ENCODE measurements around the gene CGB3.

Gene CGB3

DNA sequence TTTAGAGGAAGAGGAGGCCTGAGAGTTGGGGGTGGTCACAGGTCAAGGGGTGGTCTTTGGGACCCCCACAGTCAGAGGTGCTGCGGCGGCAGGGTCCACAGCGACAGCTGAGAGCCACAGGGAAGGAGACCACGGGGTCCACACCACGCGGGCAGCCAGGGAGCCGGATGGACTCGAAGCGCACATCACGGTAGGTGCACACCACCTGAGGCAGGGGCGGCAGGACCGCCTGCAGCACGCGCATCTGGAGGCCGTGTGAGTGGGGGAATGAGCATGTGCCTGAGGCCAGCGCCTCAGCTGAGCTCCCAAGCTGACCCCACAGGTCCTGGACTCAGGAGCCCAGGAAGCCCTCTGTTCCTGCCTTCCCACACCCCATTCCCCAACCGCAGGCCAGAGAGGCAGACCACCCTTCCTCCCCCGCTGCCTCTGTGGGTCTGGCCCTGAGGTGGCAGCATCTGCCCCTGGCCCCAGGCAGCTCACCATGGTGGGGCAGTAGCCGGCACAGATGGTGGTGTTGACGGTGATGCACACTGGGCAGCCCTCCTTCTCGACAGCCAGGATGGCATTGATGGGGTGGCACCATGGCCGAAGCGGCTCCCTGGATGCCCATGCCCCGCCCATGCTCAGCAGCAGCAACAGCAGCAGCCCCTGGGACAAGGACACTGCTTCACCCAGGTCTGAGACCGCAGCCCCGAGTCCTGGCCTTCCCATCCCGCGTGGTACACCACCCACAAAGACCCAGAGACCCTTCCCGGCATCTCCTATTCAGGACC is 7.9 kb downstream of the CGB3 start:
- no peak for DNase-seq (ENCODE audit: low spot score)

DNA sequence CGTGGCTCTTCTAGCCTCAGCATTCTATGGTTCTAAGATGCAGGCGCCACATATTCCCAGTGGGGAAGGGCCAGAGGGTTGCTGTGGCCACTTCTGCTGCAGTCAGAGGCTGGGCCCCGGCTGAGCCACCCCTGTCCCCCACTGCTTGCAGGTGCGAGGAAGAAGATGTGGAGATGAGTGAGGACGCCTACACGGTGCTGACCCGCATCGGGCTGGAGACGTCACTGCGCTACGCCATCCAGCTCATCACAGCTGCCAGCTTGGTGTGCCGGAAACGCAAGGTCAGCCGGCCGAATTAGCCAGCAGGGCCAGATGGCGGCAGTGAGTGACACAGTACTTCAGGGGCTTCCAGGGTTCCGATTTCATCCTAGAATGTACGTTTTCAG is 9.3 kb downstream of the CGB3 start:
- DNase-seq (ENCODE audit: low spot score), result no peak

DNA sequence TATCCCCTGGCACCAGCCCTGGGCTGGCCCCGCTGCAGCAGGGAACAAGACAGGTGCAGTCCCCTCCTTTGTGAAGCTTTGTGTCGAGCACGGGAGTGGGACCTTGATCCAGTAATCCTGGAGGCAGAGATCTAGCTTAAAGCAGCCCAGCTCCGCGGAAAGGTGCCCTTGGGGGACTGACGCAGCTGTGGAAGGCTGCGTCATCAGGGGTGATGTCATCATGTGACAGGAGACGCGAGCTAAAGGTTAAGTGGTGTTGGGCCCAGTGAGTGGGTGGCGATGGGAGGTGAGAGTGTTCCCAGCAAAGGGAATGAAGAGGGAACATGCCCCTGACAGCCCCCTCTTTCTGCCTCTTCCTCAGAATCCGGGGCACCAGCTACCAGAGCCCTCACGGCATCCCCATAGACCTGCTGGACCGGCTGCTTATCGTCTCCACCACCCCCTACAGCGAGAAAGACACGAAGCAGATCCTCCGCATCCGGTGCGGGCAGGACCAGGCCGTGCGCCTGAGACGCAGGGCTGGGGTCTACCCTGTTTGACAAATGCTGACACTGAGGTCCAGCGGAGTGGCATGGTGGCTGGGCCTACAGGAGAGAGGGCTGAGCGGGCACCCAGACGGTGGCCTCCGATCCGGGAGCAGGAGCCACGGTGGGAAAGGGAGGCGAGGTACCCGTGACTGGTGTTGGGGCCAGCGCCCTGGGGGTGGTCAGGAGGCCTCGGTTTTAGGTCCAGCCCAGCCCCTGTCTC is 9.8 kb downstream of the CGB3 start:
- no peak for DNase-seq (ENCODE audit: low spot score)

DNA sequence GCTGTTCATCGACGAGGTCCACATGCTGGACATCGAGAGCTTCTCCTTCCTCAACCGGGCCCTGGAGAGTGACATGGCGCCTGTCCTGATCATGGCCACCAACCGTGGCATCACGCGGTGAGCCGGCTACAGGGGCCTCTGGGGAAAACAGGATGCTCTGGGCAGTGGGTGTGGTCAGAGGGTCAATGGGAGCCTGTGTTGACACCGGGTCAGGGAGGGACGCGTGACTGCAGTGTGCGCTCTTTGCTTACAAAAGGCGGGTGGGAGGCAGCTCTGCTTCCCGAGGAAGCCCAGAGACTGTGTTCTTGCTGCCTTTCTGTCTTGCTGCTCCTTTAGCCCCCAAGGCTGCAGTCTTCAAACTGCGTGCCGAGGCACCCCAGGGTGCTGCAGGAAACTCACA is 12.9 kb downstream of the CGB3 start:
- no peak for DNase-seq (ENCODE audit: low spot score)

DNA sequence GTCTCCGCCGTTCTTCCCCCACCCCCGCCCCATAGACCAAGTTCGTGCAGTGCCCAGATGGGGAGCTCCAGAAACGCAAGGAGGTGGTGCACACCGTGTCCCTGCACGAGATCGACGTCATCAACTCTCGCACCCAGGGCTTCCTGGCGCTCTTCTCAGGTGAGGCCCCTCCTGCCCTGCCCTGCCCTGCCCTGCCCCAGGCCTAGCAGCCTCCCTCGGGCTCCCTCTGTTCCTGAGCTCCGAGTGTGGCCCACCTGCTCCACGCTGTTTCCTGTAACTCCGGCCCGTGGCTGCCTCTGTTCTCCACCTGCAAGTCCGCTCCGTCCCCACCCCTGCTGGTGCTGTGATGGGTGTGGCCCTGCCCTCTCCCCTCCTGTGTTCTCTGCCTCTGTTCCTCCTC is 13.7 kb downstream of the CGB3 start:
- no peak for DNase-seq (ENCODE audit: low spot score)

DNA sequence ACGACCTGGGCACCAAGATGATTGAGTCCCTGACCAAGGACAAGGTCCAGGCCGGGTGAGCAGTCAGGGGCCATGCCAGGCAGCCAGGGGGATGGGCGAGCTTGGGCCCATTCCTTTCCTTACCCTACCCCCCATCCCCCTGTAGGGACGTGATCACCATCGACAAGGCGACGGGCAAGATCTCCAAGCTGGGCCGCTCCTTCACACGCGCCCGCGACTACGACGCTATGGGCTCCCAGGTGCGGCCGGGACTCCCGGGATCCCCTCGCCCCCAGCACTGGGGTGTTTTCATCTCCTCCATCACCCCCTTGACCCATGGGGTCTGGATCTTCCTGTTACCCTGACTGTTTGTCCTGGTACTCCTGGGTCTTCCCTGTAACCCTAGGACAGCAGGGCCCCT is 14.3 kb downstream of the CGB3 start:
- DNase-seq (ENCODE audit: low spot score), result no peak

DNA sequence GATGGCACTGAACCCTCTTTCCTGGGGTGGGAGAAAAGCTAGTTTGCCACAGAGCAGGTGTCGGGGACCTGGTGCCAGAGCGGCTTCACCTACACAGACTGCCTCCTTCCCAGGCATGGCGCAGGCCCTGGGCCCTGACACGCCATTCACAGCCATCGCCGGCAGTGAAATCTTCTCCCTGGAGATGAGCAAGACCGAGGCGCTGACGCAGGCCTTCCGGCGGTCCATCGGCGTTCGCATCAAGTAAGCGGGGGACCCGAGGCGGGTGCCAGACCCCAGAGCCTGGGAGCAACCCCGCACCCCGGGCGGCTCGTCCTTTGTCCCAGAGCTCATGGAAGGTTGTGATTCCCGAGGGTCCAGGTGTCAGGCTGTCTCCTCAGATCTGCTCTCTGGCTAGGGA is 17.2 kb downstream of the CGB3 start:
- DNase-seq (ENCODE audit: low spot score), result no peak

DNA sequence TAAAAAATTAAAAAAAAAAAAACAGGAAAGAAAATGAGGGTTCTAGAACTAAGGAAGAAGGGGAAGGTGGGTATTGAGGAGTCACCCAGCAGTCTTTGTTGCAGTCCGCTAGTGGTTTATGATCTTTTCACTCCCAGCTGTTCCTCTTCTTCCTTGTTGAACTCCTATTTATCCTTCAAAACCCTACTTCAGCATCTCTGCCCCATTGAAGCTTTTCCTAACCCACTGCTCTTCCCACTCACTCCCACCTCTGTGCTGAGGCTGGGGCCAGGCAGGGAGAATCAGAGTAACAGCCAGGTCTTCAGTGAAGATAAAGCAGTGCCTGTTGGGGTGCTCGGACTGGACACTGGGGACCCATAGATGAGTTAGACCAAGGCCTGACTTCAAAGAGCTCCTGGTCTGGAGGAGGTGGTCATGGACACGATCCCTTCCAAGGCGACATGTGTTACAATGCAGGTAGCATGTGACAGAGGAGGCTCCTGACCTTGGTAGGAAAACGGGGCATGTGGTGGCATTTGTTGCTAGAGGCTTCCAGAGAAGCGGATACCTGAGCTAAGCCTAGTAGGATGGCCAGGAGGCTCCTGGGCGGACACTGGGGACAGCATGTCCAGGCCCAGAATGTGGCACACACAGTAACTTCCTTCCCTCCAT is 19.0 kb downstream of the CGB3 start:
- no peak for DNase-seq (ENCODE audit: low spot score)

DNA sequence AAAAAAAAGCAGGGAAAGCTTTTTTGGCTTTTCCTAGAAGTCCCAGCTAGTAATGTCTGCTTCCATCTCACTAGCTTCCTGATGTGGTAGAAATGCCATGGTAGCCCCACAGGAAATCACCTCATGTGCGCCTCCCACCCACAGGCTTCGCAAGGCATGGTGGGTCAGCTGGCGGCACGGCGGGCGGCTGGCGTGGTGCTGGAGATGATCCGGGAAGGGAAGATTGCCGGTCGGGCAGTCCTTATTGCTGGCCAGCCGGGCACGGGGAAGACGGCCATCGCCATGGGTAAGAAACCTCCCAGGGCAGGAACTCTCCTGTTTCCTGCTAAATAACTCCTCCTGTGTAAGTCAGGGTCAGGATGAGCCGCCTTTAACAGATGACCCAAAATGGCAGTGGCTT is 20.0 kb downstream of the CGB3 start:
- no peak for DNase-seq (ENCODE audit: low spot score)

DNA sequence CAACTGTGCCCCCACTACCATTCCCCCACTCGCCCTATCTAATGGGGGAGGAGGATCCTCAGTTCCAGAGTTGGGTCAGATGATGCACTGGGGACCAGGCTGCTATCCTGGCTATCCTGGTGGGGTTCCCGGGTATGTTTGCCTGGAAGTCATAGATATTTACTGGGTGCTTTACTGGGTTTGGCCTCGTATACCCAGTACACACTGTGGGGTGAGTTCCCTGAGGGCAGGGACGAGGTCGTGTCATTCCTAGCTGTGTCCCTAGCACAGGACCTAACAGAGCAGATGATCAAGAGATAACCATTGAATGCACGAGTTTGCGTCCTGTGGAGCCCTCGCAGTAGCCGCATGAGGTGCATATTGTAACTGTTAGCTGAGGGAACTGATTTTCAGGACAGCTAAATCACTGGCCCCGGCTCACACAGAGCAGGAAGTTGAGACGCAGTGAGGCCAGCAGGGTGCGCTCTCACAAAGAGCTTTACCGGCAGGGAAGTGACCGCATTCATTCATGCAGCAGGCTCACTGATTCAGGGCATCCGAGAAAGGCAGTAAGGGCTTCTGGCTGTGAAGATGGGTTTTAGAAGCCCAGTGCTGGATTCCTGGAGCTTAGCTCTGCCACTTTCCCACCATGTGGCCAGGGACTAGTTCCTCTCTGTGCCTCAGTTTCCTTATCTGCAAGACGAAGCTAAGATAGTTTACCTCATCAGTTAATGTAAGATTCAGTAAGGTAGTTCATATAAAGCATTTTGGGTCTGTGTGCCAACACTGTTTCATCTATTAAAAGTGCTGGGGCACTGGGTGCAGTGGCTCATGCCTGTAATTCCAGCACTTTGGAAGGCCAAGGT is 24.4 kb downstream of the CGB3 start:
- DNase-seq (ENCODE audit: low spot score), result peak; percentile 73

DNA sequence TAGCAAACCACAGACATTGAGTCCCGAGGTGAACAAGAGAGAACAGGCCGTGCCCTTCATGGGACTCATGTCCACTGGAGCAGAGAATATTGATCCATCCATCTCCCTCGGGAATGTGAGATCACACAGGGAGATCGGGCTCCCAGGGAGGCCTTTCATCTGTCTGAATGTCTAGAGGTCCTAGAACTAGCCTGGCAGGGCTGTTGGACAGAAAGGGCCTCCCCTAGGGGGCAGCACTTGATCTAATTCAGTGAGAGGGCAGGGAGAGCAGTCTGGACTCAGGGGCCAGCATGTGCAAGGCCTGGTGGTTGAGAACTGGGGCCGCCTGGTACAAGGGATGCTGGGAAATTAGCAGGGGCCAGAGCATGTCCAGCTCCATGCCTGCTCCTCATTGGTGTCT is 26.2 kb downstream of the CGB3 start:
- DNase-seq (ENCODE audit: low spot score), result peak; percentile 73

DNA sequence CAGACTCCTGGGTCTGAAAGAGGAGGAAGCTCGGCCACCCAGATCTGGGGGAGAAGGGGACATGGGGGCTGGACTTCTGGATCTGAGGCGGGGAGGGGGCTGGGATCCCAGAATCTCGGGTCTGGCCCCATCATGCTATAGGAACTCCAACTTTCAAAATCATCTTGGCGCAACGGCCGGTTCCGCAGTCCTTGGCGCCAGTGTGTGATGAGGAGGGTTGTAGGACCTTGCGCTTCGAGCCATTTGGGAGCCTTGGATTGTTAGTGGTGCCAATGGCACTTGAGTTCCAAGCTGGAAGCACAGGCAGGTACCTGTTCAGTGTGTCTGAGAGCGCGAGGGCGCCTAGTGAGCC is 30.1 kb downstream of the CGB3 start:
- DNase-seq (ENCODE audit: low spot score), result no peak

DNA sequence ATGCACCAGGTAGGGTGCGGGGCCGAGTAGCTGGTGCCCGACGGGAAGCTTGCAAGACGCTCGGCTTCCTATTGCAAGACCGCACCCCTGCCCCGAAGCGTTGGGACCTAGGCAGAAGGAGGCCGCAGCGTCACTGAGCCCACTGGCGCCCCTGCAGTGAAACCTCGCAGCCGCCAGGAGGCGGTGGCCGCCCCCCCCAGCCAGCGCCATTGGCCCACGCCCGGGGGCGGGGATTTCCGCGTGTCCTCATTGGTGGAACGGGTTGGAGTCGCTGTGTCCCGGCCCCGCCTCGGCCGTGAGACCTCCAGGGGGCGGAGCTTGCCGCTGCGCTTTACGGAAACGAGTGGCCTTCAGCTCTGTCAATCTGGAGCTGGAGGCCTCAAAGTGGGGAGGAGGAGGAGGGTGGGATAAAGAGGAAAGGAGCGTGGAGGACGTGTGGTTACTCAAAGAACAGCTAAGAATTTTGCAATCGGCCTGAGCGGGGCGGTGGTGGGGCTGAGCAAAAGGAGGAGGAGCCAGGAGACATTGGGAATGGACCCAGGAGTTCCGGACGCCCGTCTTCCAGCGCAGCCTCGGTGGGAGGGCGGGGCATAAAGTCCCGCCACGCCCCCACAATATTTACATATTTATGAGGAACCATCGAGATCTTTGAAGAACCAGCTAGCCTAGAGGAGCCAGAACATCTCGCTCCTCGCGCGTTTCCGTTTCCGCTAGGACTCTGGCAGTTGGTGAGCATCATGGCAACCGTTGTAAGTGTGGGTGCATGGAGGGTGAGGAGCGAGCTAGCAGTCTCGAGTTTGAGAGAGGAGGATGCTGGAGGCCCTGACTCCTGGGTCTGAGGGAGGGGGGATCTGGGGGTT is 30.7 kb downstream of the CGB3 start, which contains the start of the genes GYS1 and RUVBL2:
TSS of gene GYS1 (minus strand) at position 135 of the 860 bp plus-strand sequence. CDS start 197 bp downstream, outside the sequence.
TSS of gene RUVBL2 (plus strand) at position 713 of the 860 bp plus-strand sequence. CDS start at position 738, 25 bp downstream.
- peak; percentile 99 for DNase-seq (ENCODE audit: low spot score)

DNA sequence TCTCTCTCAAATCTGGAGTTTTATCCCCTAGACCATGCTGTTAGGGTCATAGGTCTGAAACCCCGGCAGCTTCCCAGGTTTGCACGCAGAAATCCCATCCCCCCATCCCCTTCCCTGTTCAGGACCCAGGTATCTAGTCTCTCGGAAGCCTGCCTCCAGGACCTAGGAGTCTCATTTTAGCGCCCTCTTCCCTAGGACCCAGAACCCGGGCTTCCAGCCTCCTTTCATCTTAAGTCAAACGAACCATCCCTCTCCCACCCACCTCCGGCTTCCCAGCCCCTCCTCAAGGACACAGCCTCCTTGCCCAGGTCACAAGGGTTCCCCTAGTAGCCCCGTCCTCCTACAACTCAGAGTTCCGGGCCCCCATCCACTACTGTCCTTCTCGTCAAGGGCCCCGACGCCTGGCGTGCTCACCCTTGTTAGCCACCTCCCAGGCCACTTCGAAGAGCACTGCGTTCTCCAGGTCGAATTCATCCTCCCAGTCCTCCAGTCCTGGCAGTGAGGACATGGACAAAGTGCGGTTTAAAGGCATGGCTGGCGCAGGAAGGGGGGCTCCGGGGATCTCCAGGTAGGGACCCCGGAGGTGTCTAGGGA is 31.5 kb downstream of the CGB3 start:
- peak; percentile 32 for DNase-seq (ENCODE audit: low spot score)

DNA sequence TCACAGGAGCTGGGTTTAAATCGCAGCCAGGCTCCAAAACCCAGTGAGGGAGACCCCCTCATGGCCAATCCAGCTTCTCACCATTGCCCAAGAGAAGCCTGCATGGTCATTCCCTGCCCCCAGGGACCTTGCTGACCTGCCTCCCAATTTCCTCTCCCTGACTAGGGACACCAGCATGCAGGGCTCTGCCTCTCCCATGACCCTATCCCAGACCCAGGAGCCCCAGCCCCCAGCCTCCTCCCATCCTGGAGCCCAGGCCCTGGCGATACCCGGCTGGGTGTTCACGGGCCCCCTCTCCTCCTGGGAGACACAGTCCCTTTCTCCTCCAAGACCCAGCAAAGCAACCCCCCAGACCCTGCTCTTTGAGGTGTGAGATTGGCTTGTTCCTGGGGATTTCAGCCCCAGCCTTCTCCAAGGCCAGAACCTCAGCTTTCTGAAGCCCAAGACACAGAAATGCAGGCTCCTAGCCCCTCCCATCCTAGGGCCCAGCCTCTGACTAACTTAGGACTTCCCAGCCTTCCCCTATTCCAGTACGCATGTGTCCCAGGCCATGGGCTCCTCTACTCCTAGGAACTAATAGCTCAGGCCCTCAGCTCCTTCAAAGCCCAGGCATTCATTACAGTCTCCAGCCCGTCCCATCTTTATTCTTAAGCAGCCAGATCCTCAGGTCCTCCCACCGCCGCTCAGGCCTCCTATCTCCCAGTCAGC is 32.1 kb downstream of the CGB3 start:
- peak; percentile 56 for DNase-seq (ENCODE audit: low spot score)

DNA sequence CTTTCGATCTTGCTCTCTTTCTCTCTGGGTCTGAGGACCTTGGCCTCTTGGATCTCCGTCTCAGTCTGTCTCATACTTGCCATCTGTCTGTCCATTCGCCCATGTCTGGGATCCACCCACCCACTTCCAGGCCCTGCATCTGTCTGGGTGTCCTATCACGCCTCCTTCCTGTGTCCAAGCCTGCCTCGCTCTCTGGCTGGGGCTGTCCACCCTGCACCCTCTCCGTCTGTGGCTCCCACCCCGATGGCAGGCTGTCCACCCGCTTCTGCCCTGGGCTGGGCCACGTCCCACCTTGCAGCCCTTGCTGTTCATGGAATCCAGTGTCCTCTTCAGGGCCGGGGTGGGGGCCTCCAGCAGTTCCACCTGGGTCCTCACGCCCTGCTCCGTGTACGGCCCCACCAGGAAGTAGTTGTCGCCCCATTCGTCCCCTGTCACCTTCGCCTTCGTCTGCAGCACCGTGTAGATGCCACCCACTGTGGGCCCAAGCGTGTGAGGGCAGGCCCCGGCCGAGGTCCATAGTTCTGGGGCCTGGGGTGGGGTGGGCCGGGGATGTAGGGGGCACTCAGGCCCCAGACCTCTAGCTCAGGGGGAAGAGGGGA is 33.0 kb downstream of the CGB3 start:
- no peak for DNase-seq (ENCODE audit: low spot score)

DNA sequence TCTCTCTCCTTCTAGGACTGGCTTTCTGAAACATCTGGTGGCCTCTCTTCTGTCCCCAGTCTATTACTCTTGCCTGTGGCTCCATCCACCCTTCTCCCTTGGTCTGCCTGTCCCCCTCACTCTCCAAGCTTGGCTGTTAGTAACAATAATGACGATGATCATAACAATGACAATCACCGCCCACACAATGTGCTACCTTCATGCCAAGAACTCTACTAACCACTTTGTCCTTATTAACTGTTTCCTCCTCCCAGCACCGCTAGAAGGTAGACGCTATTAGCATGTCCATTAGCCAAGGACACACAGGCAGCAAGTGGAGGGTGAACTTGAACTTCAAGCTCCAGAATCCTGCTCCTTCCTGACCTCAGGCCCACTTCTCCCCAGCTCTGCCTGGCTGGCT is 33.7 kb downstream of the CGB3 start:
- no peak for DNase-seq (ENCODE audit: low spot score)

DNA sequence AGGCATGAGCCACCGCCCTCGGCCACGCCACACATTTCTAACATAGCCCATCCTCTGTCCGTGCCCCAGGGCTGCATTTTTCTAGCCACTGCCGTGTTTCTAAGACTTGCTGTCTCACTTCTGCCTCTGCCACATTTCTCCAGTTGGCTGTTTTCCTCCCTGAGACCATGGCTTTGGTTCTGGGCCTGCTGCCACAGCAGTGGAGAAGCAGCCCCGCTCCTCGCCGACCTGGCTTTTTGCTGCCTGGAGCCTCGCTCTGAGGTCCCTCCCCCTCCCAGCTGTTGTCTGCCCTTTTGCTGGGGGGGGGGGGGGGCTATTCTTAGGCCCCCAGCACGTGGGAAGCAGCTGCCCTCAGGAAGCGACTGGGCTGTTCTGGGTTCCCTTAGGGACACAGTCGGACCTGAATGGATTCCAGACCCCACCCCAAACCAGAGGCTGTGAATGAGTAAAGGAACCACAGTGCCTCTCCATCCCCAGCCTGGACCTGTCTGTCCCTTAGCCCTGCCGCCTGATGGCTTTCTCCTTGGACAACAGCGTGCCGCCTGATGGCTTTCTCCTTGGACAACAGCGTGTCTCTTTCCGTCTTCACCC is 34.3 kb downstream of the CGB3 start:
- no peak for DNase-seq (ENCODE audit: low spot score)

DNA sequence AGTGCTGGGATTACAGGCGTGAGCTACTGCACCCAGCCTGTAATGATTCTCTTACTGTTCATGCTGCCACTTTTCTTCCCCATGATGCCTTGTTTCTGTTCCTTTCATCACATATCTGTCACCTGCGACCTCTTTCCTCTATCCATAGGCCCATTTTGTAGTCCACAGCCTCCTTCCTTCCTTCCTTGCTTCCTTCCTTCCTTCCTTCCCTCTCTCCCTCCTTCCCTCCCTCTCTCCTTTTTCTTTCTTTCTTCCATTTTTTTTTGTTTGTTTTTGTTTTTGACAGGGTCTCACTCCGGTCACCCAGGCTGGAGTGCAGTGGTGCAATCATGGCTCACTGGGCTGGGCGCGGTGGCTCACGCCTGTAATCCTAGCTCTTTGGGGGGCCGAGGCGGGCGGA is 35.3 kb downstream of the CGB3 start:
- no peak for DNase-seq (ENCODE audit: low spot score)

Data from D341Med (cell line).